Hematopoietic multipotent progenitor cell treated with erythropoietin and hydrocortisone succinate and interleukin-3 and kit ligand, for 8 days (in vitro differentiated cells): ENCODE data around the gene PLA1A.
A peak's percentile ranks its signal among the peaks of the same experiment; 100 is the strongest.
"Not testable (repeated sequence)": the region's sequence is repeated elsewhere in the genome, so short reads cannot be mapped to it uniquely, and the experiment has no call there.

Experiments used
- DNase-seq: peaks from one replicate; pipeline ENCODE4 v3.0.0-alpha.2; 2015

The PLA1A gene

DNA sequence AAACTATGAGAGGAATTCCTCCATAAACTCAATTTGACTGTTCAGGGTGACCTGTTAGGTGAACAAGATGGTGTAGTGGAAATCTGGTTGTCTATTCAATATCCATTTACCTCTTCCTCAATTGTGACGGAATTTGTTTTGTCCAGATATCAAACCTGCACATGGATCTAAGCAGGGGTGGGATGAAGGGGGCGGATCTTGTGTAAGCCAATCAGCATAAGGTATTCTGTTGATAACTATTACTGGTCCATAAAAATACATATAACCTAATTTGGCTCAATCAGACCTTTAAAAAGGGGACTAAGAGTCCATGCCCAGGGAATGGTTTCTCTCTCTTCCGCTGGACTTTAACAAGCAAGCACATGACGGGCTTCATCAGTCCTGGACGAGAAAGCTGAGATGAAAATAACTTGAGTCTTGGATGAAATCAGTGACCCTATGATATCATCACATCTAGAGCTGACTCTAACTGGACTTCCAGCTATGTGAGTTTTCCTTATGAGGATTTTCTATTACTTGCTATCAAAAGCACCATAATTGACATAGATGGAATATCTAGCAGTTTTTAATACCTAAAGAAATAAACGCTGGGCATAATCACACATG lies 68.4 kb downstream of the PLA1A start:
- no peak for DNase-seq

DNA sequence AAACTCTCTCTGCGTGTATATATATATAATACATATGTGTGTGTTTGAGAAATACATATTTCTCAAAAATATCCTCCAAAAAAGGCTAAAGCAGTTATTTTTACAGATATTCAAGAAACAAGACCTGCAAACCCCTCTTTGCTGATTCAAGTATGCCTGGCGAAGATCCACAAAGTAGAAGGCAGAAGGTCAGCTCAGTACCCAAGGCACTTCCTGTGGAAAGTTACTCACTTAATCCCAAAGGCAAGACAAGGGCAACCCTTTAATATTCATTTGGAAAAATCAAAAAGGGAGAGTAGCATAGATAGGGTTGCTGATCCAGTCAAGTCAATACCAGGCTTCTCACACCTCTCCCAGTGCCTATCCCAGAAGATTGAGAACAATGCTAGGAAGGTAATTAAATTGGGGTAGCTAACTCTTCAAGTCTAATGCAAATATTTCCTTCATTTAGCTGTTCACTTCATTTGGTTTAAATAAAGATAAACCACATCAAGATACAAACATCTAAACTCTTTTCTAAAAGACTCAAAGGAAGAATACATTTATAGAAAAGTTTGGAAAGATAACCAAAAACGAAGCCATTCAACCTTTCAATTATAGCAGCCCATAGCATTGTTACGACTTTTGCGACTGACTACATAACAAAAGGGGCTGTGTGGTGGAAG lies 72.4 kb downstream of the PLA1A start:
- DNase-seq, result no peak

DNA sequence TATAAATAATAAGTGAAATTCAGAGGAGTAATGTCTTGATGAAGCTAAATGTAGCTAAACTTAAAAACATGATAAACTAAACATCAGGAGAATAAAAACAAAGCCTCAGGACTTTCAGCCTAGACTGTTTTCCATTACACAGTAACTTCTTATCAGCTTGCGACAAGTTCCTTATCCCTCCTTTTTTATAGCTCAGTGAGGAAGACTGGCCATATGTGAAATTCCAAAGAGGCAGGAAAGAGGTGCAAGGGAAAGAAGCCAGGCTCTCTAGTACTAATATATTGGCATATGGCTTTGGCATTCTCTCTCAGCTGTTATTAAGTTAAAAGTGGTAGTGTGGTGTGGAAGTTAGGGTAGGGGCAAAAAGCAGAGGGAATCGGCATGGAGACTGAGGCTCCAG lies 75.1 kb downstream of the PLA1A start:
- DNase-seq, result no peak

- DNase-seq, result no peak
Observed at GRCh38 chr3:119673875-119674274, 76.2 kb downstream of the PLA1A start.

DNA sequence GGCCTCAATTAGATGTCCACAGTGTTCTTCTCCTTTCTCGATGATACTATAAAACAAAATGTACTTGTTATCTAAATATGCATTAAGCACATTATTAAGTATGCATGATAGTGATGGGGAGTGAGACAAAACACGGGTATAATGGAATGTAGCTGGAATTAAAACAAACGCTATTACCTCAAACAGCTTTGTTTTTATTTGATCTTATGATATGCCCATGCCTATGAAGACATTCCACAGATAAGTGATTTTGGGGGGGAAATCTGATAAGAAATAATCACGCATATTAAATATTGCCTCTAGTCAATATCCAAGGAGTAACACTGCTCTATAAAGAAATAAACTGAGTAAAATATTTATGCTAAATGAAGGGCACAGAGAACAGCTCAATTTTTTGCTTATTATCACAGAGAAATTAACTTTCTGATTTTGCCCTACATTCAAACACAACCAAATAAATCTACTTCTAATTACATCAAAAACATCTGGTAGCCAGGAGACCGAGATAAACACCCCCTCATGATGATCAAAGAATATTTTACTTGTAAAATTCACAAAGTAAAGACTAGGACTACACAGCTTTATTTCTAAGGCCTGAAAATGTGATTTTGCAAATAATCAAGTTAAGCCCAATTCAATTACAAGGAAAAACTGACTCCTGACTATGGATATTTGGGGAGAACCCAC lies 77.6 kb downstream of the PLA1A start:
- no peak for DNase-seq

DNA sequence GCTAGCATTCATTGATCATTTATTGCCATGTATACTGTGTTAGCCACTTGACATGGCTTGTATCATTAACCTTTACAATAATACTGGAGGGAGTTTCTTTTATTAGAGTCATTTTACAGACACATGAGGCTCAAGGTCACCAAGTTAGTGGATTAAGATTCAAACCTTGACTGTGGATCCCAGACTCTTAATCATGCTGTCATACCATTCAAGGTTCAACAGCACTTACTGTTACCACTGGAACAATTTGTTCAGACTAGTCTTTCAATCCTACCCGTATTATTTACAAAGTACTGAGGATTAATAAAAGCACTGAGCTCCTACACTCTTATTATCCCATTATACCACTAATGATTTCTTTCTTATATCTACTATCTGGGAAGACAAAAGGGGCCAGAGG lies 78.3 kb downstream of the PLA1A start:
- DNase-seq, result peak; percentile 5

- peak; percentile 98 for DNase-seq
Observed at GRCh38 chr3:119676771-119677640, 79.3 kb downstream of the PLA1A start, which contains the start of gene COX17. Gene COX17 (minus strand): TSS chr3:119677406. CDS start chr3:119677310, 96 bp downstream.

GRCh38 chr3:119677641-119677934 lies 79.9 kb downstream of the PLA1A start:
- no peak for DNase-seq

DNA sequence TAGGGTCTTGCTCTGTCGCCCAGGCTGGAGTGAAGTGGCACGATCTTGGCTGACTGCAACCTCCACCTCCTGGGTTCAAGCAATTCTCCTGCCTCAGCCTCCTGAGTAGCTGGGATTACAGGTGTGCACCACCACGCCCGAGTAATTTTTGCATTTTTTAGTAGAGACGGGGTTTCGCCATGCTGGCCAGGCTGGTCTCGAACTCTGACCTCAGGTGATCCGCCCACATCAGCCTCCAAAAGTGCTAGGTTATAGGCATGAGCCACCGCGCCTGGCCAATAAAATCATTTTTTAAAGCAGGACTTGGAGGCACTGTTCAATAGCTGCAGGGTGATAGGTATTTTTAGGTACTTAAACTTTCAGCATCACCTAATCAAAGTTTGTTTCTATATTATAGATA lies 80.5 kb downstream of the PLA1A start:
- DNase-seq, result not testable (repeated sequence)
